H1 (cell line): ENCODE results near the gene EGFL6.

Source experiments
- GABPA ChIP-seq: IDR thresholded peaks from 2 replicates; pipeline ENCODE4 v1.6.1; 2011; ENCODE audit warnings: mild to moderate bottlenecking, low read length, moderate library complexity, borderline replicate concordance; ENCODE audit not compliant: insufficient read depth
- POLR2A ChIP-seq, 2 experiments: IDR thresholded peaks; 1 replicate in 1 of 2; 2 replicates in 1 of 2; pipeline ENCODE4 v1.6.1; 2011; ENCODE audit warnings: low read depth in 2 of 2, low read length in 2 of 2, mild to moderate bottlenecking in 2 of 2; ENCODE audit errors: control extremely low read depth in 1 of 2
- POU5F1 ChIP-seq: IDR thresholded peaks from 2 replicates; pipeline ENCODE4 v1.6.1; 2011; ENCODE audit warnings: low read depth, mild to moderate bottlenecking, low read length, moderate library complexity
- SP2 ChIP-seq: IDR thresholded peaks from 2 replicates; pipeline ENCODE4 v1.6.1; 2012; ENCODE audit warnings: mild to moderate bottlenecking, low read length, inconsistent platforms
- SRF ChIP-seq: IDR thresholded peaks from 2 replicates; pipeline ENCODE4 v1.6.1; 2011; ENCODE audit warnings: mild to moderate bottlenecking, low read depth, low read length, moderate library complexity
- TBP ChIP-seq: IDR thresholded peaks from 2 replicates; pipeline ENCODE4 v1.6.1; 2011; ENCODE audit warnings: low read depth, low read length, improper control_type of control experiment
- TEAD4 ChIP-seq: IDR thresholded peaks from 2 replicates; pipeline ENCODE4 v1.6.1; 2012; ENCODE audit warnings: low read depth, low read length, inconsistent platforms, mixed read lengths

- TF ChIP-seq SRF, result no peak
- TF ChIP-seq POLR2A (IDR thresholded peaks at IDR 0.05; ENCODE audit: control extremely low read depth in 1 of 2, low read depth in 2 of 2, low read length in 2 of 2), result no peak
- no peak for TF ChIP-seq TEAD4
- TF ChIP-seq SP2, result no peak
- TF ChIP-seq GABPA, result no peak
- no peak for TF ChIP-seq POU5F1
- no peak for TF ChIP-seq TBP
Measured at GRCh38 chrX:13535376-13536165, 33.8 kb upstream of the EGFL6 start.
